GM10248 (cell line): ENCODE measurements around the gene ADGRG2.

Experiments
- CTCF ChIA-PET: fragments of 300-600 bp; sonication (Branson Sonifier 250); formaldehyde crosslinking; extraction: SDS; loops from one replicate; lab custom pipeline; 2021; ENCODE audit warnings: antibody characterized with exemption; lab: Yijun Ruan, JAX
- POLR2A ChIA-PET: fragments of 350-650 bp; sonication (Branson Sonifier 250); formaldehyde crosslinking; extraction: SDS; loops from one replicate; lab custom pipeline; 2020; ENCODE audit warnings: antibody characterized with exemption; lab: Yijun Ruan, JAX
- DNase-seq: peaks from one replicate; pipeline ENCODE4 v3.0.0; 2012; ENCODE audit errors: extremely low spot score
- CTCF ChIP-seq: IDR thresholded peaks from 2 replicates; pipeline ENCODE4 v1.5.1; 2012; ENCODE audit warnings: mild to moderate bottlenecking, low read depth; ENCODE audit errors: extremely low read depth, missing control alignments, control extremely low read depth

The ADGRG2 gene

GRCh38 chrX:19091596-19091995, 30.7 kb downstream of the ADGRG2 start:
- CTCF ChIA-PET, result interaction anchor here (1.2 kb wide), 1 partner anchor 9 kb away, joined by 3 read pairs; no protein-coding TSS in a partner anchor

GRCh38 chrX:19089555-19090040, 32.7 kb downstream of the ADGRG2 start:
- no peak for DNase-seq
- no peak for TF ChIP-seq CTCF
- ChIA-PET POLR2A (no interaction called here), CTCF (no interaction called here)

More at GRCh38 chrX:19091596-19091995, 30.7 kb downstream of the ADGRG2 start:
- TF ChIP-seq CTCF, result no peak
- POLR2A ChIA-PET, result no interaction called here
- no peak for DNase-seq

- no peak for TF ChIP-seq CTCF
- ChIA-PET POLR2A (no interaction called here), CTCF (no interaction called here)
- DNase-seq, result no peak
Measured at GRCh38 chrX:19086102-19086772, 36.0 kb downstream of the ADGRG2 start.

- no peak for TF ChIP-seq CTCF
- POLR2A ChIA-PET, result no interaction called here
- CTCF ChIA-PET, result no interaction called here
- DNase-seq, result no peak
Measured at GRCh38 chrX:19085666-19086065, 36.6 kb downstream of the ADGRG2 start.

- POLR2A ChIA-PET, result no interaction called here
- no peak for DNase-seq
- TF ChIP-seq CTCF, result no peak
- CTCF ChIA-PET, result no interaction called here
Measured at GRCh38 chrX:19075754-19076153, 46.5 kb downstream of the ADGRG2 start.

- TF ChIP-seq CTCF, result no peak
- CTCF ChIA-PET, result no interaction called here
- POLR2A ChIA-PET, result no interaction called here
- no peak for DNase-seq
Measured at GRCh38 chrX:19072372-19072771, 49.9 kb downstream of the ADGRG2 start.
